Liver (tissue), 9 donors: Measurements from ENCODE around the gene GRAMD4. TPM values are rescaled to one million over a fixed set of nuclear protein-coding genes. Genes with fewer than 3 reads are reported as not detected.

Experiments used
- DNase-seq: peaks from one replicate; pipeline ENCODE4 v3.0.0-alpha.2; 2017; ENCODE audit warnings: low spot score
- H3K27ac ChIP-seq, 2 donors: one replicate each; pipeline ENCODE4 v1.7.0; 2013; ENCODE audit warnings: inconsistent platforms in 2 of 2, low read length in 2 of 2, control low read depth in 1 of 2, low read depth in 1 of 2, mild to moderate bottlenecking in 1 of 2
- H3K27me3 ChIP-seq, 4 donors: one replicate each; pipeline versions ENCODE4 v1.6.1 to v1.7.0; 2013; ENCODE audit warnings: low read length in 3 of 4, inconsistent platforms in 1 of 4, mild to moderate bottlenecking in 1 of 4, moderate library complexity in 1 of 4; ENCODE audit not compliant: control insufficient read depth in 4 of 4, insufficient read depth in 4 of 4
- H3K36me3 ChIP-seq, 4 donors: one replicate each; pipeline versions ENCODE4 v1.6.1 to v1.7.0; 2013; ENCODE audit warnings: low read length in 3 of 4, mild to moderate bottlenecking in 3 of 4, low read depth in 1 of 4, moderate library complexity in 1 of 4; ENCODE audit not compliant: control insufficient read depth in 4 of 4, insufficient read depth in 3 of 4
- H3K4me1 ChIP-seq, 4 donors: one replicate each; pipeline versions ENCODE4 v1.6.1 to v1.7.0; 2013; ENCODE audit warnings: low read length in 3 of 4, mild to moderate bottlenecking in 3 of 4, moderate library complexity in 1 of 4; ENCODE audit not compliant: control insufficient read depth in 4 of 4, insufficient read depth in 4 of 4
- H3K4me3 ChIP-seq, 3 donors: one replicate each; pipeline versions ENCODE4 v1.6.1 to v1.7.0; 2013; ENCODE audit warnings: low read length in 3 of 3, control low read depth in 1 of 3, low read depth in 1 of 3, mild to moderate bottlenecking in 1 of 3
- H3K9ac ChIP-seq, 2 donors: one replicate each; pipeline ENCODE4 v1.7.0; 2013; ENCODE audit warnings: low read length in 2 of 2, mild to moderate bottlenecking in 2 of 2, moderate library complexity in 2 of 2, control low read depth in 1 of 2, low read depth in 1 of 2
- H3K9me3 ChIP-seq, 4 donors: one replicate each; pipeline versions ENCODE4 v1.6.1 to v1.7.0; 2013; ENCODE audit warnings: low read length in 3 of 4; ENCODE audit not compliant: control insufficient read depth in 4 of 4
- EGR1 ChIP-seq, 2 donors: IDR thresholded peaks; 2 replicates each; pipeline ENCODE4 v1.6.1; 2016 to 2018; ENCODE audit warnings: antibody characterized with exemption in 2 of 2, low read depth in 2 of 2
- FOXA1 ChIP-seq: IDR thresholded peaks from 2 replicates; pipeline ENCODE4 v1.6.1; 2016; ENCODE audit warnings: antibody characterized with exemption
- GABPA ChIP-seq, 2 donors: IDR thresholded peaks in 1 of 2; conservative IDR thresholded peaks in 1 of 2; 2 replicates each; pipeline ENCODE4 v1.6.1; 2016; ENCODE audit warnings: antibody characterized with exemption in 2 of 2, mild to moderate bottlenecking in 1 of 2, moderate library complexity in 1 of 2
- HNF4A ChIP-seq, 2 donors: conservative IDR thresholded peaks; 2 replicates each; pipeline ENCODE4 v1.6.1; 2016; ENCODE audit warnings: antibody characterized with exemption in 2 of 2, mild to moderate bottlenecking in 2 of 2
- HNF4G ChIP-seq: IDR thresholded peaks from 2 replicates; pipeline ENCODE4 v1.6.1; 2016; ENCODE audit warnings: antibody characterized with exemption
- NR2F2 ChIP-seq: IDR thresholded peaks from 2 replicates; pipeline ENCODE4 v1.6.1; 2016; ENCODE audit warnings: antibody characterized with exemption
- RAD21 ChIP-seq, 2 donors: IDR thresholded peaks; 2 replicates each; pipeline ENCODE4 v1.6.1; 2016; ENCODE audit warnings: antibody characterized with exemption in 2 of 2, mild to moderate bottlenecking in 2 of 2
- RXRA ChIP-seq, 2 donors: IDR thresholded peaks; 2 replicates each; pipeline ENCODE4 v1.6.1; 2017 to 2018; ENCODE audit warnings: antibody characterized with exemption in 2 of 2, mild to moderate bottlenecking in 1 of 2
- TAF1 ChIP-seq: conservative IDR thresholded peaks from 2 replicates; pipeline ENCODE4 v1.6.1; 2016; ENCODE audit warnings: antibody characterized with exemption, mild to moderate bottlenecking
- YY1 ChIP-seq: IDR thresholded peaks from 2 replicates; pipeline ENCODE4 v1.6.1; 2016; ENCODE audit warnings: antibody characterized with exemption, mild to moderate bottlenecking
- WGBS: extraction: QIAGEN DNeasy Blood & Tissue Kit; methylation state at CpG from one replicate; pipeline ENCODE4 v1.1.7; 2013; 5-methylcytosine and 5-hydroxymethylcytosine counted together
- polyA plus RNA-seq, 2 donors: library from polyadenylated mRNA; stranded (reverse) in 1 of 2; unstranded in 1 of 2; fragments of 200-250 nt in 1 of 2; fragments of >200 nt in 1 of 2; fragmentation: Nextera tagmentation in 1 of 2; extraction: Ambion mirVana in 1 of 2; gene quantifications; one replicate each; pipeline versions ENCODE4 v1.2.1 to v1.2.3, GENCODE V29; 2013 to 2015
- total RNA-seq, 2 donors: library from RNA; depleted of rRNA; stranded (reverse); fragments of >200 nt; gene quantifications; one replicate each; pipeline ENCODE4 v1.2.3, GENCODE V29; 2014
- TF ChIP-seq, protein P1 (sequence below): fragments of 150-350 bp; IDR thresholded peaks from 2 replicates; pipeline ENCODE4 v1.5.1; 2017; ENCODE audit warnings: improper control_type of control experiment, low read depth, low read length; ENCODE audit not compliant: missing input control
- TF ChIP-seq, protein P2 (sequence below): IDR thresholded peaks from 2 replicates; pipeline ENCODE4 v1.6.1; 2016; ENCODE audit warnings: antibody characterized with exemption
- TF ChIP-seq, protein P3 (sequence below): IDR thresholded peaks from 2 replicates; pipeline ENCODE4 v1.6.1; 2016; ENCODE audit warnings: antibody characterized with exemption
- TF ChIP-seq, protein P4 (sequence below): IDR thresholded peaks from 2 replicates; pipeline ENCODE4 v1.6.1; 2016; ENCODE audit warnings: antibody characterized with exemption
- TF ChIP-seq, protein P5 (sequence below): IDR thresholded peaks from 2 replicates; pipeline ENCODE4 v1.6.1; 2016; ENCODE audit warnings: antibody characterized with exemption, mild to moderate bottlenecking
- donor health status: healthy.
- donor health status: healthy.
- donor health status: healthy.
- donor health status: healthy.
- donor health status: healthy.

GRAMD4 gene
- total and polyA plus RNA-seq, 4 donors: 2.7 to 53.5 (median 21.6) TPM

DNA sequence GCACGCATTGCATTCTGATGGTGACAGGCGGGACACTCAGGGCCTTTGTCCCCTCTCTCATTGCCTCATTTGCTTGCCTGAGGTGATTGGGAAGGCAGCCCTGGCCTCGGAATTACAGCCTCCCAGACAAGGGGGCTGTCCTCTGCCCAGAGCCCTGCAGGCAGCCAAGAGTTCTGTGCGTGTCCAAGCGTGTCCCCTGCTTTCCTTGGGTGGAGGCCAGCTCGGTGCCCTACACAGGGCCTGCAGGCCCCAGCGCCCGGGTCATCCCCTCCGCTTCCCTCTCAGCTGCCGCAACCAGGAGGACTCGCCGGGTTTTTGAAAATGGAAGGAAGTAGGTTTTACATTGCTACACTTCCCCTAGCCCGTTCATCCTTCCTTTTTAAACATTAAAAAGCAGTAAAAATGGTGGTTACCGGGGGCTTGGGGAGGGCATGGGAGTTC, 1.9 kb downstream of the GRAMD4 start:
- H3K27ac ChIP-seq: no peak overlapping the region
- H3K9me3 ChIP-seq: no peaks in the 10 kb centered on the region
- H3K4me3 ChIP-seq: no peak overlapping the region
- TF ChIP-seq YY1: no peak
- TF ChIP-seq, protein P1, sequence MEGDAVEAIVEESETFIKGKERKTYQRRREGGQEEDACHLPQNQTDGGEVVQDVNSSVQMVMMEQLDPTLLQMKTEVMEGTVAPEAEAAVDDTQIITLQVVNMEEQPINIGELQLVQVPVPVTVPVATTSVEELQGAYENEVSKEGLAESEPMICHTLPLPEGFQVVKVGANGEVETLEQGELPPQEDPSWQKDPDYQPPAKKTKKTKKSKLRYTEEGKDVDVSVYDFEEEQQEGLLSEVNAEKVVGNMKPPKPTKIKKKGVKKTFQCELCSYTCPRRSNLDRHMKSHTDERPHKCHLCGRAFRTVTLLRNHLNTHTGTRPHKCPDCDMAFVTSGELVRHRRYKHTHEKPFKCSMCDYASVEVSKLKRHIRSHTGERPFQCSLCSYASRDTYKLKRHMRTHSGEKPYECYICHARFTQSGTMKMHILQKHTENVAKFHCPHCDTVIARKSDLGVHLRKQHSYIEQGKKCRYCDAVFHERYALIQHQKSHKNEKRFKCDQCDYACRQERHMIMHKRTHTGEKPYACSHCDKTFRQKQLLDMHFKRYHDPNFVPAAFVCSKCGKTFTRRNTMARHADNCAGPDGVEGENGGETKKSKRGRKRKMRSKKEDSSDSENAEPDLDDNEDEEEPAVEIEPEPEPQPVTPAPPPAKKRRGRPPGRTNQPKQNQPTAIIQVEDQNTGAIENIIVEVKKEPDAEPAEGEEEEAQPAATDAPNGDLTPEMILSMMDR: no peak
- no peak for TF ChIP-seq GABPA (IDR thresholded peaks at IDR 0.05 in 1 of 2, conservative IDR thresholded peaks at IDR 0.05 in 1 of 2)
- no peak for TF ChIP-seq RXRA (IDR thresholded peaks at IDR 0.05)
- TF ChIP-seq EGR1 (IDR thresholded peaks at IDR 0.05; ENCODE audit: low read depth in 2 of 2): no peak
- no peak for TF ChIP-seq NR2F2
- TF ChIP-seq HNF4A (conservative IDR thresholded peaks at IDR 0.05): no peak
- peaks cover 3 to 10% (median 5%) of the 10 kb centered on the region in 4 donors for H3K4me1 ChIP-seq
- WGBS: 82% methylated on average over 14 of the region's 14 CpGs
- no peak for DNase-seq
- H3K9ac ChIP-seq: no peak overlapping the region
- H3K36me3 ChIP-seq: no peaks in the 10 kb centered on the region
- no peaks in the 10 kb centered on the region for H3K27me3 ChIP-seq

DNA sequence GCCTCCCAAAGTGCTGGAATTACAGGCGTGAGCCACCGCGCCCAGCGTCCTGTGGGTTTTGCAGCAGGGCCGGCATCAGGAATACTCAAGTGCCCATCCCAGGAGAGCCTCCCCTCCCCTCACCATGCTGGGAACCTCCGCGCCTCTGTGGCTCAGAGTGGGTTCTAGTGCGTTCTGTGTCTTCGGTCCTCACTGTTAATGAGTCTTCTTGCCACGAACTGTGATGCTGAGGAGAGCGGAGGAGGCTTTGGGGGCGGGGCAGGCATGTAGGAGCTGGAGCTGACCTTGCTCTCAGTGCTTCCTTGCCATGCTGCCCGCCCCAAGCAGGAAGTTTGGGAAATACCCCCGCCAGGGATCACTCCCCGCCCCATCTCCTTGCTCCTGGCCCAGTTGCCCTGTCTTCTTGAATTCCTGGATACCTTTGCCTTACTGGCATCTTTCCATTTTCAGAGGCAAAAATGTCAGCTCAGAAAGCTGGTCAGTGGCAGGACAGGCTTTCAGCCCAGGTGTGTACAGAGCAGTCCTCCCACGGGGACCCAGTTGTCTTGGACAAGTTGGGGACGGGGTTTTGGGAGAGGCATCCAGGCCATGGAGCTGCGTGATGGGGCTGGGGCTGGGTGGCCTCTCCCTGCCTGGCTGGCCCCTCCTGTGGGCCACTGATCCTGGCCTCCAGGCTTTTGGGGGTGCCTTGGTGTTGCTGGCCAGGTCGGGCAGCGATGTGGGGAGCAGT, 5.1 kb downstream of the GRAMD4 start:
- DNase-seq: no peak
- no peak overlapping the region for H3K4me3 ChIP-seq
- no peak overlapping the region for H3K9ac ChIP-seq
- no peaks in the 10 kb centered on the region for H3K9me3 ChIP-seq
- TF ChIP-seq, protein P2, sequence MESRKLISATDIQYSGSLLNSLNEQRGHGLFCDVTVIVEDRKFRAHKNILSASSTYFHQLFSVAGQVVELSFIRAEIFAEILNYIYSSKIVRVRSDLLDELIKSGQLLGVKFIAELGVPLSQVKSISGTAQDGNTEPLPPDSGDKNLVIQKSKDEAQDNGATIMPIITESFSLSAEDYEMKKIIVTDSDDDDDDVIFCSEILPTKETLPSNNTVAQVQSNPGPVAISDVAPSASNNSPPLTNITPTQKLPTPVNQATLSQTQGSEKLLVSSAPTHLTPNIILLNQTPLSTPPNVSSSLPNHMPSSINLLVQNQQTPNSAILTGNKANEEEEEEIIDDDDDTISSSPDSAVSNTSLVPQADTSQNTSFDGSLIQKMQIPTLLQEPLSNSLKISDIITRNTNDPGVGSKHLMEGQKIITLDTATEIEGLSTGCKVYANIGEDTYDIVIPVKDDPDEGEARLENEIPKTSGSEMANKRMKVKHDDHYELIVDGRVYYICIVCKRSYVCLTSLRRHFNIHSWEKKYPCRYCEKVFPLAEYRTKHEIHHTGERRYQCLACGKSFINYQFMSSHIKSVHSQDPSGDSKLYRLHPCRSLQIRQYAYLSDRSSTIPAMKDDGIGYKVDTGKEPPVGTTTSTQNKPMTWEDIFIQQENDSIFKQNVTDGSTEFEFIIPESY: no peak
- TF ChIP-seq, protein P3, sequence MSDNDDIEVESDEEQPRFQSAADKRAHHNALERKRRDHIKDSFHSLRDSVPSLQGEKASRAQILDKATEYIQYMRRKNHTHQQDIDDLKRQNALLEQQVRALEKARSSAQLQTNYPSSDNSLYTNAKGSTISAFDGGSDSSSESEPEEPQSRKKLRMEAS: no peak
- TF ChIP-seq GABPA (IDR thresholded peaks at IDR 0.05 in 1 of 2, conservative IDR thresholded peaks at IDR 0.05 in 1 of 2): no peak
- TF ChIP-seq RAD21 (IDR thresholded peaks at IDR 0.05): no peak
- TF ChIP-seq, protein P1: no peak
- no peak for TF ChIP-seq FOXA1
- TF ChIP-seq TAF1: no peak
- TF ChIP-seq YY1: no peak
- TF ChIP-seq, protein P4, sequence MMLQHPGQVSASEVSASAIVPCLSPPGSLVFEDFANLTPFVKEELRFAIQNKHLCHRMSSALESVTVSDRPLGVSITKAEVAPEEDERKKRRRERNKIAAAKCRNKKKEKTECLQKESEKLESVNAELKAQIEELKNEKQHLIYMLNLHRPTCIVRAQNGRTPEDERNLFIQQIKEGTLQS: no peak
- no peak for TF ChIP-seq HNF4G
- no peak for TF ChIP-seq EGR1 (IDR thresholded peaks at IDR 0.05; ENCODE audit: low read depth in 2 of 2)
- no peak for TF ChIP-seq RXRA (IDR thresholded peaks at IDR 0.05)
- TF ChIP-seq HNF4A (conservative IDR thresholded peaks at IDR 0.05): no peak
- TF ChIP-seq, protein P5, sequence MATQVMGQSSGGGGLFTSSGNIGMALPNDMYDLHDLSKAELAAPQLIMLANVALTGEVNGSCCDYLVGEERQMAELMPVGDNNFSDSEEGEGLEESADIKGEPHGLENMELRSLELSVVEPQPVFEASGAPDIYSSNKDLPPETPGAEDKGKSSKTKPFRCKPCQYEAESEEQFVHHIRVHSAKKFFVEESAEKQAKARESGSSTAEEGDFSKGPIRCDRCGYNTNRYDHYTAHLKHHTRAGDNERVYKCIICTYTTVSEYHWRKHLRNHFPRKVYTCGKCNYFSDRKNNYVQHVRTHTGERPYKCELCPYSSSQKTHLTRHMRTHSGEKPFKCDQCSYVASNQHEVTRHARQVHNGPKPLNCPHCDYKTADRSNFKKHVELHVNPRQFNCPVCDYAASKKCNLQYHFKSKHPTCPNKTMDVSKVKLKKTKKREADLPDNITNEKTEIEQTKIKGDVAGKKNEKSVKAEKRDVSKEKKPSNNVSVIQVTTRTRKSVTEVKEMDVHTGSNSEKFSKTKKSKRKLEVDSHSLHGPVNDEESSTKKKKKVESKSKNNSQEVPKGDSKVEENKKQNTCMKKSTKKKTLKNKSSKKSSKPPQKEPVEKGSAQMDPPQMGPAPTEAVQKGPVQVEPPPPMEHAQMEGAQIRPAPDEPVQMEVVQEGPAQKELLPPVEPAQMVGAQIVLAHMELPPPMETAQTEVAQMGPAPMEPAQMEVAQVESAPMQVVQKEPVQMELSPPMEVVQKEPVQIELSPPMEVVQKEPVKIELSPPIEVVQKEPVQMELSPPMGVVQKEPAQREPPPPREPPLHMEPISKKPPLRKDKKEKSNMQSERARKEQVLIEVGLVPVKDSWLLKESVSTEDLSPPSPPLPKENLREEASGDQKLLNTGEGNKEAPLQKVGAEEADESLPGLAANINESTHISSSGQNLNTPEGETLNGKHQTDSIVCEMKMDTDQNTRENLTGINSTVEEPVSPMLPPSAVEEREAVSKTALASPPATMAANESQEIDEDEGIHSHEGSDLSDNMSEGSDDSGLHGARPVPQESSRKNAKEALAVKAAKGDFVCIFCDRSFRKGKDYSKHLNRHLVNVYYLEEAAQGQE: no peak
- H3K36me3 ChIP-seq: no peaks in the 10 kb centered on the region
- H3K27ac ChIP-seq: no peak overlapping the region
- WGBS: 96% methylated on average over 20 of the region's 20 CpGs
- H3K4me1 ChIP-seq: no peaks in the 10 kb centered on the region
- no peaks in the 10 kb centered on the region for H3K27me3 ChIP-seq
